UCSD-AML1 (cell line): ENCODE results near the gene HOXB6.

ENCODE experiments used
- DNase-seq: peaks from one replicate; lab custom pipeline; 2025; ENCODE audit not compliant: unreplicated experiment; lab: John Stamatoyannopoulos, UW

The HOXB6 gene

DNA sequence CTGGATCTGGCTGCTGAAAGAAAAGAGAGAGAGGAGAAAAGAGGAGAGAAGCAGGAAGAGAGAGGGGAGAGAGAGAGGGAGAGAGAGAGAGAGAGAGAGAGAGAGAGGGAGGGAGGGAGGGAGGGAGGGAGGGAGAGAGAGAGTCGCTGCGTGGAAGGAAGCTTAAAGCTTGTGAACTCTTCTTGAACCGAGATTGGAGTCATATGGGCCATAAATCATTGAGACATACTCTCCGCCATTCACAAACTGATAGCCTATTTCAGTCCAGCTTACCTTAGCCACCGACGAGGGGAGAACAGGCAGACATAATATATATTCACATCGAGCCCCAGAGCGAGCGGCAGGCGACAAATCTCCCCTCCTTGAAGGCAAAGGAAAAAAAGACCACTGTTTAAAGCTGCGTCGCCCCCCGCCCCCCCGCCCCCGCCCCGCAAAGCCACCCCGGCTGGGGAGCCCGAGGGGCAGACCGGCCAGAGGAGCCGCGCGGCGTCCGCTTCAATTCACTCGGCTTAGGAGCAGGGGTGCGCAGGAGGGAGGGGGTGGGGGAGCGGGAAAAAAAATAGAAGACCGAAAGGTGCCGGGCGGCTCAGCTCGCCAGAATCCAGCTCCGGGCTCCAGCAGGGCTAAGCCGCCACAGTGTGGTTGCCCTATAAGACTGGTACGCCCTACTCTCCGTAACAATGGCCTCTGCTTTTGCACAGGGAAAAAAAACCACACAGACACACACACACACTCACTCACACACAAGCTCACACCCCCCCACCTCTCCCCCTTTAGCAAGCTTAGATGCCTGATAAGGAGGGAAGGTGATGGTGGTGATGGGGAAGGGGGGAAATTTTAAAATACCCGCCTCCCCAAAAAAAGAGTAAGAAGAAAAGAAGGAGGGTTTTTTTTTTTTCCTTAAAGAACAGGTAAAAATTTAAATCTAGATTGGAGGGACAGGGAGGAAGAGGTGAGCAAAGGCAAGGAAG lies 49.2 kb downstream of the HOXB6 start:
- DNase-seq = no peak

- DNase-seq = no peak
Measured at GRCh38 chr17:48554412-48555257, 50.2 kb downstream of the HOXB6 start.

DNA sequence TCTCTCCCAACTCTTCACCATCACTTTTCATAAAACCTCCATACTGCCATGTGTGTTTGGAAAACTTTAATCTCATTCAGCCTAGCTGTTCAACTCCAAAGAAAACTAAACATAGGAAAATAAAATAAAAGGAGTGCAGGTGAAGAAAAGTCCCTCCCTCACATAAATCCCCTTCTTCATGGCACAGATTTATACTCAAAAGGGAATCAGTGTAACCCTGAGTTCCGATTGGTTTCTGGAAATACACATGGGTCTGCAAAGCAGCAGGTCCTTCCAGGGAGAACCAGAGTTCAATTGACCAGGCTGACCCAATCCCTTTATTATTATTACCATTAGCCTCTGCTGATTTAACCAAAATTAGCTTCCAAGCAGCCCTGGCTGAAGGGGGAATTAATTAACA lies 51.0 kb downstream of the HOXB6 start:
- DNase-seq = no peak

- no peak for DNase-seq
Measured at GRCh38 chr17:48553190-48553547, 51.6 kb downstream of the HOXB6 start.

DNA sequence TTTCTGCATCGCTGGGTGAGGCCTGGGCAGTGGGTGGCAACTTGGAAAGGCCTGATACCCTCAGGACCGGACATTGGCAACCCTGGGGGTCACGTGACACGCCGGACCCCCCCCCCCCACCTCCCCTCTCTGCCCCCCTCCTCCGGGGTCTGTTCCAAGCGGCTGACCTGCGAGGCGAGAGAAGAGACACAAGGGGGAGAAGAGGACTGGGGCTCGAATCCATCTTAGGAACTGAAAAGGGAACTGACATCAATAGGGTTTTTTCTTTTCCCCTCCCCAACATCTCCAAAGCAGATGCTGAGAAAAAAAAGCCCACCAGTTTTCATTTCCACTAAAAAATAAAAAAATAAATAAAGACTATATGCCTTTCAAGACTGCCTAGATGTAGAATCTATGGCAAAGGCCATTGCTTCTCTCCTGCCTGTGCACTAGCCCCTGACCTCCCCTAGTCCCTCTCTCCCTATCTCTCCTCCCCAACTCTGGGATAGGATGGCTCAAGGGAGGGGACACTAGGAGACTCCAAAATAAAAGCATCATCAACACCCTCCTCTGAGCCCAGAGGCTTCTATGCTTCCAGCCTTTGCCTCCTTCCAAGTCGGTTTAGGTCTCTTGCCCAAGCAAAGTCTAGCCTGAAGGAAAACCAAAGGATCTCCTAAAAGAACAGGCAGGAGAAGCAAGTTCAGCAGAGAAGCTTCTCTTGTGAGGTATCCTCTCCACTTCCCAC lies 52.2 kb downstream of the HOXB6 start:
- no peak for DNase-seq

- no peak for DNase-seq
Measured at GRCh38 chr17:48551596-48552465, 53.0 kb downstream of the HOXB6 start.

GRCh38 chr17:48551214-48551555 lies 53.6 kb downstream of the HOXB6 start:
- DNase-seq = no peak

DNA sequence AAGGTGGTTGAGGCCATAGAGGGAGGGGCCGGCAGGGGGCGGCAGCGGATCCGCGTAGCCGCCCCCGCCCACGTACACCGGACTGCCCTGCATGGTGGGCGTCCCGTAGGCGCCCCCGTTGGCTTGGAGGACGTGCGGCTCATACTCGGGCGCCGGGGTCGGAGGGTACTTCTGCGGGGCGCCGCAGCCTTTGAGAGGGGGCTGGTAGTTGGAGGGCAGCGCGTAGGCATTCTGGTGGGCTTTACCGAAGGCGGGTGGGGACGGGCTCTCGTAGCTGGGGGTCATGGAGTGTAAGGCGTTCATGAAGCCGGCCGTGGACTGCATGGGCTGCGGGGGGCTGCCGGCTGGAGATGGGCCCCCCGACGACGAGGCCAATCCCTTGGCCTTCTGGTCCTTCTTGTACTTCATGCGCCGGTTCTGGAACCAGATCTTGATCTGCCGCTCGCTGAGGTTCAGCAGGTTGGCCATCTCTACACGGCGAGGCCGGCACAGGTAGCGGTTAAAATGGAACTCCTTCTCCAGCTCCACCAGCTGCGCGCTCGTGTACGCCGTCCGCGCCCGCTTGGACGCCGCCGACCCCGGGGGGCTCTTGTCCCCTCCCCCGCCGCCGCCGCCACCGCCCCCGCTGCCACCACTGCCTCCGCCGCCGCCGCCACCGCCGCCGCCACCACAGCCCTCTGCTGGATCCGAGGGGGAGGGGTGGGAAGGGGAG lies 54.1 kb downstream of the HOXB6 start:
- no peak for DNase-seq

DNA sequence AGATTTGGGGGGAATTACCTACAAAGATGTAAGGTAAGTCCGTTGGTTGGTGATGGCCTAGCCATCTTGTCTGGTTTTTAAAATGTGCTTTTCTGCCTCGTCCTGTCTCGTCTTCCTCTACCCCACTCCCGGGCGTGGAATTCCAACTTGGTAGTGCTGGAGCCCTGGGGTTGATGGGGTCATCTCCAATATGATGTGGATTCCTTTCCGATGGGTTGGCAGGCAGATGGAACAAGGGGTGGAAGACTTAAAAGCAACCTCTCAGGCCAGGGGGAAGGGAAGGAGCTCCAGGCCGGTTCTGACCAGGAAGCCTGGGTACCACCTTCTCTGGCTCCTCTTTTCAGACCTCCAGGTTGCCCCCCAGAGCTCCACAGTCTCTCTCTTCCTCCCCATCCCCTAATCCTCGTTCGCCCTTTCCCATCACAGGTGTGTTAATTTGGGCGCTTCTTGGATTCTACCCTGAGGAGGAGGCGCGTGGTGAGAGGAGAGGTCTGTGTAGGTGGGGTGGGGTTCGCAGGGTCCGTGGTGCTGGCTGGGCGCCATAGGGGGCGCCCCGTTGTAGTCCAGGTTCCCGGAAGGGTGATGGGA lies 54.8 kb downstream of the HOXB6 start:
- no peak for DNase-seq

GRCh38 chr17:48549281-48549630 lies 55.5 kb downstream of the HOXB6 start:
- no peak for DNase-seq

DNA sequence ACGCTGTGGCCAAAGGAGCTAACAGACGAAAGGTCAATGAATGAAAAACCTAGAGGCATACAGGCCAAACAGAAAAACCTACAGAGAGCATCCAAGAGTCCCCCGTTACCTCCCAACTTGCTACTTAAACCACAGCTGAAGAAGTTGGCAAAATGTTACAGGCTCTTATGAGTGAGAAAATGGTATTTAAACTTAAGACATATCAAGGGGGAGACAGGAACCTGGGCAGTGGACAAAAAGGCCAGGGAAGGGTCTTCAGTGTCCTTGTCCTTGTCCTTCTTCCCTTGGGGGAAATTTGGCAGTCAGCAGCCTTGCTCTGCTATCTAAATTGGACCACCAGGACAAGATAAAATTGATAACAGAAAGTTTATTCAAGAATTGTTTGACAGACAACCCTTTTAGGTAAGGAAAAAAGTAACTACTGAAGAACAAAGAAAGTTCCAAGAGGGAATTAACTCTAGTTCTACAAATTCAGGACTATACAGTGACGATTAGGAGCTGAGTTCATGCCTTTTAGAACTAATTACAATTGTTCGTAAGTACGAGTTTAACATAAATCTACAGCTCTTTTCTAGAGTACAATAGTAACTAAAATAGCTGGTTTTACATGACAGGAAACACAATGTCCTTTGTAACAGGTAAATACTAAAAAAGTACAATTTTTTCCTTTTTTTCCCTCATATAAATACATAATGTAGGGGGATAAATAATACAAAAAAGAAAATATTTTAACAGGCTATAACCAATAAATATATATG lies 56.1 kb downstream of the HOXB6 start:
- no peak for DNase-seq

GRCh38 chr17:48547808-48548522 lies 56.8 kb downstream of the HOXB6 start:
- no peak for DNase-seq

GRCh38 chr17:48546924-48547807 lies 57.6 kb downstream of the HOXB6 start:
- DNase-seq = peak; percentile 46

DNA sequence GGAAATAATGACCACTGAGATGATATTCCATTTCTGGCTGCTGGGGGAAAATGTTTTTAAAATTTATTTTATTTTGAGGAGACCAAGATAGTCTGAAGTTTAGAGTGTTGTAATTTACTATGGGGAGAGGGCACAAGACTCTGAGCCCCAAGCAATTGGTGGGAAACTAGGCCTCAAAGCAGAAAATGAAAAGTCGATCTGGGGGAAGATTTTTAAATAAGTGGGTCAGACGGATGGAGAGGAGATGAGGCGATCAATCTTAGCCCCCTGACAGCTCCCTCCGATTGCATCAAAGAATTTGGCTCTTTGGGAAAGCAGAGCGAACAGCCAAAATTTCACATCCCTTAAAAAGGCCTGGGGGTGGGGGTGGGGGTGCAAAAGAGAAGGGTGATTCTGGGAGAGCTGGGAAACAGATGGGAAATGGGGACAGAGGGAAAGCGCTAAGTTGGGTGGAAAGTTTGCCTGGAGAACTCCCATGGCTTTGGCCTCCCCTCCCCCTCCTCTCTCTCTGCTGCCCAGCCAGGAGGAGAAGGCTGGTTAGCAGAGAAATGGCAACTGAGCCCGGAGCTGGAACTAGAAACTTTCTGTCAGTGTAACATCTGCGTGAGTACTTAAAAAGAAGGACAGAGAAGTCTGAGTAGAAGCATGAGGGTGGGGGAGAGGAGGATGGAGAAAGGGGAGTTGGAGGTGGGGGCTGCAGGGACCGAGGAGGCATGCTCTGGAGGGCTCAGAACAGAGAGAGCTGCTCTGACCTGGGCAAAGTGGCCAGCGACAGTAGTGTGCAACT lies 58.5 kb downstream of the HOXB6 start:
- no peak for DNase-seq
